ENCODE results near the gene MCOLN1.

DNA sequence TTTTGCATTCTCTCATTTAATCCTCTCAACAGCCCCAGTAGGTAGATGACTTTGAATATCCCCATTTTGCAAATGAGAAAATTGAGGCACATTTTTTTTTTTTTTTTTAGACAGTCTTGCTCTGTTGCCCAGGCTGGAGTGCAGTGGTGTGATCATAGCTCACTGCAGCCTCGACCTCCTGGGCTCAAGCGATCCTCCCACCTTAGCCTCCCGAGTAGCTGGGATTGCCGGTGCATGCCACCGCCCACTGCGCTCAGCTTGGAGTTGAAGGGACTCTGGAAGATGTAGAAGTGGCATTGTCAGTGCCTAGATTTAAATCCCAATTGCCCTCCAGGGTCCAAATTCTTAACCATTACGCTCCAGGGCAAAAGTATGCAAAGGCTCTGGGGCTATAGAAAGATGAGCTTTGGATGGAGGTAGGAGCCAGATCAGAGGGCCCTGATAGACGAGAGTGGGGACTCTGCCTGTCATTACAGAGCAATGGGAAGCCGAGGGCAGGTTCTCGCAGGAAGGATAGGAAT lies 813 bp upstream of the MCOLN1 start:
- TF ChIP-seq, protein P1, sequence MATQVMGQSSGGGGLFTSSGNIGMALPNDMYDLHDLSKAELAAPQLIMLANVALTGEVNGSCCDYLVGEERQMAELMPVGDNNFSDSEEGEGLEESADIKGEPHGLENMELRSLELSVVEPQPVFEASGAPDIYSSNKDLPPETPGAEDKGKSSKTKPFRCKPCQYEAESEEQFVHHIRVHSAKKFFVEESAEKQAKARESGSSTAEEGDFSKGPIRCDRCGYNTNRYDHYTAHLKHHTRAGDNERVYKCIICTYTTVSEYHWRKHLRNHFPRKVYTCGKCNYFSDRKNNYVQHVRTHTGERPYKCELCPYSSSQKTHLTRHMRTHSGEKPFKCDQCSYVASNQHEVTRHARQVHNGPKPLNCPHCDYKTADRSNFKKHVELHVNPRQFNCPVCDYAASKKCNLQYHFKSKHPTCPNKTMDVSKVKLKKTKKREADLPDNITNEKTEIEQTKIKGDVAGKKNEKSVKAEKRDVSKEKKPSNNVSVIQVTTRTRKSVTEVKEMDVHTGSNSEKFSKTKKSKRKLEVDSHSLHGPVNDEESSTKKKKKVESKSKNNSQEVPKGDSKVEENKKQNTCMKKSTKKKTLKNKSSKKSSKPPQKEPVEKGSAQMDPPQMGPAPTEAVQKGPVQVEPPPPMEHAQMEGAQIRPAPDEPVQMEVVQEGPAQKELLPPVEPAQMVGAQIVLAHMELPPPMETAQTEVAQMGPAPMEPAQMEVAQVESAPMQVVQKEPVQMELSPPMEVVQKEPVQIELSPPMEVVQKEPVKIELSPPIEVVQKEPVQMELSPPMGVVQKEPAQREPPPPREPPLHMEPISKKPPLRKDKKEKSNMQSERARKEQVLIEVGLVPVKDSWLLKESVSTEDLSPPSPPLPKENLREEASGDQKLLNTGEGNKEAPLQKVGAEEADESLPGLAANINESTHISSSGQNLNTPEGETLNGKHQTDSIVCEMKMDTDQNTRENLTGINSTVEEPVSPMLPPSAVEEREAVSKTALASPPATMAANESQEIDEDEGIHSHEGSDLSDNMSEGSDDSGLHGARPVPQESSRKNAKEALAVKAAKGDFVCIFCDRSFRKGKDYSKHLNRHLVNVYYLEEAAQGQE (IDR thresholded peaks at IDR 0.05; ENCODE audit: low read depth) = no peak
- TF ChIP-seq FOXM1 (IDR thresholded peaks at IDR 0.05; ENCODE audit: borderline replicate concordance, low read depth) (no peak), YY1 (IDR thresholded peaks at IDR 0.05; ENCODE audit: low read depth) (no peak), TAF1 (IDR thresholded peaks at IDR 0.05; ENCODE audit: low read depth) (no peak), TEAD4 (IDR thresholded peaks at IDR 0.05) (no peak), EP300 (IDR thresholded peaks at IDR 0.05; ENCODE audit: borderline replicate concordance) (no peak), EGR1 (IDR thresholded peaks at IDR 0.05) (no peak), NFIC (IDR thresholded peaks at IDR 0.05) (no peak), RAD21 (IDR thresholded peaks at IDR 0.05; ENCODE audit: low read depth) (no peak)
- TF ChIP-seq, protein P2, sequence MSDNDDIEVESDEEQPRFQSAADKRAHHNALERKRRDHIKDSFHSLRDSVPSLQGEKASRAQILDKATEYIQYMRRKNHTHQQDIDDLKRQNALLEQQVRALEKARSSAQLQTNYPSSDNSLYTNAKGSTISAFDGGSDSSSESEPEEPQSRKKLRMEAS (IDR thresholded peaks at IDR 0.05) = no peak
- TF ChIP-seq, protein P3, sequence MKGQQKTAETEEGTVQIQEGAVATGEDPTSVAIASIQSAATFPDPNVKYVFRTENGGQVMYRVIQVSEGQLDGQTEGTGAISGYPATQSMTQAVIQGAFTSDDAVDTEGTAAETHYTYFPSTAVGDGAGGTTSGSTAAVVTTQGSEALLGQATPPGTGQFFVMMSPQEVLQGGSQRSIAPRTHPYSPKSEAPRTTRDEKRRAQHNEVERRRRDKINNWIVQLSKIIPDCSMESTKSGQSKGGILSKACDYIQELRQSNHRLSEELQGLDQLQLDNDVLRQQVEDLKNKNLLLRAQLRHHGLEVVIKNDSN (IDR thresholded peaks at IDR 0.05) = no peak
